NCI-H1105 treated with DMSO at 0.1 percent for 48 hours (cell line): ENCODE results near the gene PSAPL1.
"Not testable (repeated sequence)": the region's sequence is repeated elsewhere in the genome, so short reads cannot be mapped to it uniquely, and the experiment has no call there.

Source experiments
- DNase-seq: peaks from one replicate; lab custom pipeline; 2025; lab: John Stamatoyannopoulos, UW

Gene PSAPL1

GRCh38 chr4:7458477-7458876 lies 23.7 kb upstream of the PSAPL1 start:
- DNase-seq: no peak

GRCh38 chr4:7458066-7458425 lies 23.3 kb upstream of the PSAPL1 start:
- no peak for DNase-seq

DNA sequence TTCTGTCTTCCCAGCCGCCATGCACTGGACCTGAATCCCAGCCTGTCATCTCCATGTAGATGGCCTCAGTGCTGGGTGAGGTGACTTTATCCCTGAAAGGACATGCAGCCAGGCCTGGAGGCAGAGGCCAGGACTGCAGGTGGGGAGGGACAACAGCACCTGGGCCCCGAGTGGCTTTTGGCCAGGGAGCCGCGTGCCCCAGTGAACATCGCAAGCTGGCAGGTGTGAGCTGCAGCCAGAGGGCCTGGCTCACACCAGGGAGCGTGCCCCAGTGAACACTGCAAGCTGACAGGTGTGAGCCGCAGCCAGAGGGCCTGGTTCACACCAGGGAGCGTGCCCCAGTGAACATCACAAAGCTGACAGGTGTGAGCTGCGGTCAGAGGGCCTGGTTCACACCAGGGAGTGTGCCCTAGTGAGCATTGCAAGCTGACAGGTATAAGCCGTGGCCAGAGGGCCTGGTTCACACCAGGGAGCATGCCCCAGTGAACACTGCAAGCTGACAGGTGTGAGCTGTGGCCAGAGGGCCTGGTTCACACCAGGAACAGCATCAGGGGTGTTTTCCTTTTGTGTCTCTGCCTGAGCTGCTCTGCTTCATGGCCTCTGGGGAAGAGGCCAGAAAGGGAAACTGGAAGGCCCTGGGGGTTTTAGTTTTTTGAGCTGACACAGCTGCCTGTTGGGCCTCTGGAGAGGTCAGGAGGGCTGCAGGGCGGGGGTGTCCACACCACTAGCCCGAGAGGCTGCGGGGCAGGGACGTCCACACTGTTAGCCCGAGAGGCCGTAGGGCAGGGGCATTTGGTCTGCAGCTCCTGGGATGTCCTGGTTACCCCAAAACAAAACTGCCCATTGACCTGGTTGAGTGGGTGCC lies 22.7 kb upstream of the PSAPL1 start:
- DNase-seq: no peak

DNA sequence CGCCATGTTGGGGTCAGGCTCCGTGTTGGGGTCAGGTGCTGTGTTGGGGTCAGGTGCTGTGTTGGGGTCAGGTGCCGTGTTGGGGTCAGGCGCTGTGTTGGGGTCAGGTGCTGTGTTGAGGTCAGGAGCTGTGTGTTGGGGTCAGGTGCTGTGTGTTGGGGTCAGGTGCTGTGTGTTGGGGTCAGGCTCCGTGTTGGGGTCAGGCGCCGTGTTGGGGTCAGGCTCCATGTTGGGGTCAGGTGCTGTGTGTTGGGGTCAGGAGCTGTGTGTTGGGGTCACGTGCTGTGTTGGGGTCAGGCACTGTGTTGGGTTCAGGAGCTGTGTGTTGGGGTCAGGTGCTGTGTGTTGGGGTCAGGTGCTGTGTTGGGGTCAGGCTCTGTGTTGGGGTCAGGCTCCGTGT lies 18.1 kb upstream of the PSAPL1 start:
- not testable (repeated sequence) for DNase-seq

- no peak for DNase-seq
These were observed 17.1 kb upstream of the PSAPL1 start for GRCh38 chr4:7451800-7452199.

DNA sequence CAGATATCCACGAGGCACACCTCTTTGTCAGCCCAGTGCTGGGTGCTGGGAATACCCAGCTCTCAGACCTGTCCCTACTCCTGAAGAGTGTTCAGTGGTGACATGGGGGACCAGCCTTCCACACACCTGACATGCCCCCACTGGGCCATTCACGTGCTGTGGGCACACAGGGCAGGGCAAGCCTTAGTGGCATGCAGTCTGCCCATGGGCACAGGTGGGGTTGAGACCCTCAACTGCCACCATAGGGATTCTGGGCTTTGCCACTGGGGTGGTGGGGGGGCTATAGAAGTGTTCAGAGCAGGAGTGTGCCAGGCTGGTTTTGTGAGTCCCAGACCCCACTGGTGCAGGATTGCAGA lies 16.7 kb upstream of the PSAPL1 start:
- no peak for DNase-seq

DNA sequence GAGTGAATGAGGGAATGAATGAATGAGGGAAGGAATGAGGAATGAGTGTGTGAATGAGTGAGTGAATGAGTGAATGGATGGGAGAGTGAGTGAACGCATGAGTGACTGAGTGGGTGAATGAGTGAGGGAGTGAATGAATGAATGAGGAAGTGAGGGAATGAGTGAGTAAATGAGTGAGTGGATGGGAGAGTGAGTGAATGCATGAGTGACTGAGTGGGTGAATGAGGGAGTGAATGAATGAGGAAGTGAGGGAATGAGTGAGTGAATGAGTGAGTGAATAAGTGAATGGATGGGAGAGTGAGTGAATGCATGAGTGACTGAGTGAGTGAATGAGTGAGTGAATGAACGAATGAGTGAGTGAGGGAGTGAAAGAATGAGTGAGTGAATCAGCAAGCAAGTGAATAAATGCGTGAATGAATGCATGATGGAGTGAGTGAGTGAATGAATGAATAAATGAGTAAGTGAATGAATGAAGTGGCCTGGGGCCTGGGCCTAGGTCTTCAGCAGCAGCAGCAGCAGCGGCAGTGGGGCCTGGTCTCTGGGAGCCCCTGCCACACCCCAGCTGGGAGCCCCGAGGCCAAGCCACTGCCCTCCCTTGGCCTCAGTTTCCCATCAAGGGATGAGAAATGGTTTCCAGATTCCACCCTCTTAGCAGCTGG lies 16.2 kb upstream of the PSAPL1 start:
- DNase-seq: no peak

DNA sequence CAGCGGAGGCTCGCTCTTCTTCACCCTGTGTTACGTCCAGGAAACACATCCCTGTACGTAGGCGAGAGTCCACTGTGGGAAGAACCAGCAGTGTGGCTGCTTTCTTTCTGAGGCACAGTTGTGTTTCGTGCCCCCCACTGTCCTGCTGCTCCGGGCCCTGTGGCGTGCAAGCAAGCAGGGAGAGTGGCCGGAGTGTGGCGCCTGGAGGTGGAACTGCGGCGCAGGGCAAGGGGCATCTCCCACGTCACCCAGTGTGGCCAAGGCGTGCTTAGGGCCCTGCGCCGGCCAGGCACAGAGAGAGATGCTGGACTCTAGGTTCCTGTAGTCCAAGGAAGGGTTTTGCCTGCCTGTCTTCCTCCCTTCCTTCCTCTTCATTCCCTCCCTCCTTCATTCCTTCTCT lies 13.3 kb upstream of the PSAPL1 start:
- no peak for DNase-seq

- DNase-seq: no peak
These were observed 12.5 kb upstream of the PSAPL1 start for GRCh38 chr4:7447236-7447635.

GRCh38 chr4:7444731-7445130 lies 10.0 kb upstream of the PSAPL1 start:
- no peak for DNase-seq

DNA sequence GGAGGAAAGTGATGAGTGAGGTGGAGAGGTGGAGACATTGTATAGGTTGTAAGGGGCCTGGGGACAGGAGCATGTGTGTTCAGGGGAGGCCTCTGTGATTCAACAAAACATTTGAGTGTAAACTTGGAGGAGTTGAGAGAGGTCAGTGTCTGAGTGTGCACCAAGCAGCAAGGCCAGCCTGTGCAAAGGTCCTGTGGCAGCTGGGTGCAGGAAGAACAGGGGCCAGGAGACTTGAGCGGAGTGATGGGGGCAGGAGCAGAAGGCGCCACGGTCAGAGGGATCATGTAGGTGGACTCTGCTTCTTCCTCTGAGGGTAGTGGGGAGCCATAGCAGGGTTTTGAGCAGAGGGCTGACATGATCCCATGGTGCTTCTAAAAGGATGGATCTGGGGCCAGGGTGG lies 9.6 kb upstream of the PSAPL1 start:
- DNase-seq: no peak

DNA sequence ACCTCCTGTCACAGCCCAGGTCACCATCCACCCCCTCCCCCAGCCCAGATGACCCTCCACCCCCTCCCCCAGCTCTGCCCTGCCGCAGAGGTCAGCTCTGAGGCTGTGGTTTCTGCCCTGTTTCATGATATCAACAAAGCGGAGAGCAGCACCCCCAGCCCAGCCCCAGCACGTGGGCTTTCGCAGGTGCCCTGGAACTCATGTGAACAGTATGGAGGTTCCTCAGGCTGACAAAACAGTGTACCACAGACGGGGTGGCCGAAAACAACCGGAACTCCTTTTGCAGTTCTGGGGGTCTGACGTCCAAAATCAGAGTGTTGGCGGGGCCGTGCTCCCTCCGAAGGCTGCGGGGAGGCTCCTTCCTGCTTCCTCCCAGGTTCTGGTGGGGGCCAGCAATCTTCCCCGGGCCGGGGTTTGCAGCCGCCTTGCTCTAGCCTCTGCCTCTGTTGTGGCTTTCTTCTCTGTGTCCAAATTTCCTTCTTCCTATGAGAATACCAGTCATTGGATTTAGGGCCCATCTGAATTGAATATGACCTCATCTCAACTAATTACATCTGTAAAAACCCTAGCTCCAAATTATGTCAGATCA lies 7.9 kb upstream of the PSAPL1 start:
- no peak for DNase-seq

- DNase-seq: no peak
These were observed 6.5 kb upstream of the PSAPL1 start for GRCh38 chr4:7441201-7441600.

DNA sequence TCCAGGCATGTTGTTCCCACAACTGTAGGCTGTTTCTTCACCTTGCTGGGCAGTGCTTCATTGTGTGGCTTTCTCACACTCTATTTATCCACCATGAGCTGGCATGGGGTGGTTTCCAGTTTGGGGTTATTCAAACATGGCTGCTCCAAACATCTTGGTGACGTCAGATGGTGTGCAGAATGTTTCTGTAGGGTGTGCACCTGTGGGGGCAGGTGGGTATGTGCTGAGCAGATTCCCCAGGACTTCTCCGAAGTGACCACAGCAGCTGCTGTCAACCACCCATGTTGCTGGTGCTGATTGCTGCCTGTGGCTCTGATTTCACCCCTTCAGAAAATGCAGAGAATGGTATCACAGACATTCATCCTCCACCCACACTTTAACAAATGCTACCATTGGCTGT lies 5.0 kb upstream of the PSAPL1 start:
- no peak for DNase-seq

DNA sequence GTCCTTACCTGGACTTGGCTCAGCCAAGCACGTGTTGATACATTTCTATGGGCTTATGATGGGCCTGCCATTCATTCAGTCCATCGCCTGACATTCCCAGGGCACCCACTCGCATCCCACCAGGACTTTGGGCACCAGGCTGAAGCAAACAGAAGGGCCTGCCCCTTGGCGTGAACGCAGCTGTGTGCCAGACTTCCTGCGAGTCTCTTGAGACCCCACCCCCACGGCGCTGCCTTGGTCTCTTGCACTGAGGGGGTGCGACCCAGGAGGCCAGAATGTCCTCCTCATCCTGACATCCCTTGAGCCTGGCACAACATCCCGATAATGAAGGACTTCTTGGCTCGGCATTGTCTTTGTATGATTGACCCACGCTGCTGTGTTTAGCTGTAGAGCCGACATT lies 1.5 kb upstream of the PSAPL1 start:
- DNase-seq: no peak

GRCh38 chr4:7435471-7436061 lies 836 bp upstream of the PSAPL1 start:
- DNase-seq: no peak

- no peak for DNase-seq
These were observed 477 bp downstream of the PSAPL1 start for GRCh38 chr4:7434141-7434765.

DNA sequence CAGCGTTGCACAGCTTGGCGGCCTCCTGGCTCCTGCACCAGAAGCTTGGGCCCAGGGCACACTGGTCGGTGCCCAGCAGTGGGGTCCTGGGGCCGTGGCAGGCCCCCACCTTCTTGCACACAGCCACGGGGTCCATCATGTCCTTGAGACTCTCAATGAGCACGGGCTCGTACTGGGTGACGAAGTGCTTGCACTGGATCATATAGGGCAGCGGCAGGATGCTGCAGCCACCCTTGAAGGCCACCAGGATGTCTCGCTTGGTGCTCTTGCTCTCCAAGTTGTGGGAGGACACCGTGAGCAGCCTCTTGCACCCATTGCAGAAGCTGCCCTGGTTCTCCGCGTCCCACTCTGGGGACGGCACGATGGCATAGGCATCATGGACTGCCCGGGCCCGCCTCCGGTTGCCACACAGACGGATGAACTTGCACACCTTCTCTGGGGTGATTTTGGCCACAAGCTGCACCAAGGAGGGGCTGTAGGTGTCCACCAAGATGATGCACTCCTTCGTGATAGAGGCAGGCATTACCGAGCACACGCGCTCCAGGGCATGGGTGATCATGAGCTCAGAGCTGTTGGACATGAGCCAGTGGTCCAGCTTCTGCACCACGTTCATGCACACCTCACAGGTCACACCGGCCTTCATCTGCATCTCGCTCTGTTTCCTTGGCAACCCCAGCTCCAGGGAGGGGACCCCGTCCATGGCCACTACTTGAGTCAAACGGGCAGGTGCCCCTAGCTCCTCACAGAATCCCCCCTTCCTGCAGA lies 1.2 kb downstream of the PSAPL1 start:
- no peak for DNase-seq

DNA sequence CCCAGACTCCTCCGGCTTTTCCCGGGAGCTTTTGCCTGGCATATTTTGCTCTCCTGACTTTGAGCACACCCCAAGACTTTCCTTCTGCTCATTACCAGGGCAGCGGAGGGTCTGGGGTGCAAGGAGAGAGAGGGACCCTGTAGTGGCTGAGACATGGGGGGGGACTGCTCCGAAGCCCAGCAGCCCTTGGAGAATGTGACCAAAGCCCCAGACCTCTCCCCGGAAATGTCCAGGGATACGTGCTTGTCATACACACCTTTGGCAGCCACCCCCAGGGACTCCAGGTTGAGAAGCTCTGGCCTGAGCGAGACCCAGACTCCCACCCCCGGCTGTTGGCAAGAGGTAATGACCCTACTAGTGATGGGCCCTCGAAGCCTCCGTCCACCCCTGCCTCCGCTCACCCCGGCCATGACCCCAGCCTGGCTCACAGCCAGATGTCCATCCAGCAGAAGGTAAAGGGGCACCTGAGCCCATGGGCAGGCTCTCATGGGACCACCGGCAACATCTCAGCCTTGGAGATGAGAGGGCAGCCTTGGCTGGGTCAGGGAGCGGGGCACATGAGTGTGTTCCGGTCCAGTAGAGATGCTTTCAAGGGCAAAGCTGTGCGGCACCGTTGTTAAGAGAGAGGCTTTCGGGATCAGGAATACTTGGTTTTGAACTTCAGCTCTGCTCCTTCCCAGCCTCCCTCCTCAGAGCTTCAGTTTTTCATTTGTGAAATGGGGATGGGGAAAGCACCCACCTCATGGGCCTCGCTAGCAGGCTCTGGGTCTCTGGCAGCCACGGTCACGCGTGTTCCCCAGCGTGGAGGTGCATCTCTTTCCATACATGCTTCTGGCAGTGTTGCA lies 2.0 kb downstream of the PSAPL1 start:
- DNase-seq: no peak

DNA sequence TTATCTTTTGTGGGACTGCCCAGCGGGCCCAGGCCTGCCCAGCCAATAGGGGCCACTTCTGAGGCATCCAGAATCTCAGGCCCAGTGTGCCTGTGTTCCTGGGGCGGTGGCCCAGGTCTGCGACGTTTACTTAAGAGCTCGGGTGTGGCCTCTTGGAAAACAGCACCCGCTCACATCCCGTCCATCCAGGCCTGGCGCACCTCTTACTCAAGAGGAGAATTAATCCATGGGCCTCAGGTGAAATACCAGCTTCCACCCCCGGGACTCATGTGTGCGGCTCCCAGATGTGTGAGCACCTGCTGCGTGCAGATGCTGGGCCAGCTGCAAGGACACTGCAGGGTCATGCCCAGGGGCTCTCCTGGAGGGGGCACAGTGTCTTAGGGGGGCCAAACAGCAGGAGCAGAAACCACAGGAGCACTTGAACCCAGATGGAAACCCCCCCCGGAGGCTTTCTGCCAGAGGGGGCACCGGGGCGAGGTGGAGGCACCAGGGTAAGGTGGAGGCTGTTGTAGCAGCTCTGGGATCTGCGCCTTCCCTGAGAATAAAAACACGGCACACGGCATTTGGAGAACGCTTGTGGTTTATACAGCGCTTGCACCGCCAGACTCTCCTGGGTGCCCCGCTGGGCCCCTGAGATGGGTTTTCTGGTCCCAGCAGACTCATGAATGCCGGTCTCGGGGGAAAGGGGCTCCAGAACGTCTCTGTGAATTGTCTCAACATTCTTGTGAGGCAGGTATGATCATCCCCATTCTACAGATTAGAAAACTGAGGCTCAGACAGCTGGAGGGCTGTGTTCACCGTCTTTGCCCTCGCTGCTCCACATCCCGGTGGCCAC lies 2.8 kb downstream of the PSAPL1 start:
- no peak for DNase-seq
